K562 (cell line): Measurements from ENCODE around the gene GRIN2A. TPM values are rescaled to one million over a fixed set of nuclear protein-coding genes. Genes with fewer than 3 reads are reported as not detected.

Experiments used
- ATAC-seq: fragments of 200-7000 bp; cut with Tn5 transposase; 3 replicates; pipeline ENCODE4 v1.9.1; 2020; ENCODE audit warnings: moderate library complexity
- BruUV-seq: library from RNA; stranded (reverse); fragments of 400-500 nt; replicated peaks from 2 replicates; lab custom pipeline; 2021; lab: Mats Ljungman, UMichigan
- CTCF ChIA-PET: fragments of 300-600 bp; formaldehyde crosslinking; extraction: SDS; loops from one replicate; lab custom pipeline; 2021; ENCODE audit warnings: low intra/inter-chr PET ratio; lab: Yijun Ruan, JAX
- POLR2A ChIA-PET: fragments of 300-600, 350-650 bp; sonication (Branson Sonifier 250); formaldehyde crosslinking; extraction: SDS; loops from one replicate; lab custom pipeline; 2021; ENCODE audit warnings: antibody characterized with exemption, inconsistent platforms; lab: Yijun Ruan, JAX
- DNase-seq, 4 experiments: peaks; one replicate each; pipeline versions ENCODE4 v3.0.0 to v3.0.0-alpha.2; 2011 to 2018; ENCODE audit warnings: low spot score in 3 of 4, mixed read lengths in 3 of 4; ENCODE audit errors: extremely low read depth in 1 of 4
- FAIRE-seq: peaks from 2 replicates; lab custom pipeline; 2011; peaks lifted over from hg19 to GRCh38; lab: Jason Lieb, UNC
- H2AFZ ChIP-seq: 2 replicates; pipeline ENCODE4 v1.6.0; 2011; ENCODE audit warnings: low read depth, low read length, control low read depth, inconsistent platforms
- H3K27ac ChIP-seq: fragments of 200-600 bp; 3 replicates; pipeline ENCODE4 v1.8.0; 2011; ENCODE audit warnings: low read depth, mild to moderate bottlenecking, control low read depth, inconsistent platforms, low read length, moderate library complexity, mixed read lengths; ENCODE audit errors: extremely low read depth
- H3K27me3 ChIP-seq, 2 experiments: fragments of 300-600 bp in 1 of 2; 2 replicates in 1 of 2; 3 replicates in 1 of 2; pipeline versions ENCODE4 v1.6.0 to v1.8.0; 2011; ENCODE audit warnings: inconsistent platforms in 2 of 2, low read length in 2 of 2, mild to moderate bottlenecking in 1 of 2, mixed read lengths in 1 of 2, moderate library complexity in 1 of 2; ENCODE audit not compliant: control insufficient read depth in 2 of 2, insufficient read depth in 2 of 2
- H3K36me3 ChIP-seq: fragments of 300-600 bp; 3 replicates; pipeline ENCODE4 v1.8.0; 2011; ENCODE audit warnings: mild to moderate bottlenecking, low read length, inconsistent platforms; ENCODE audit not compliant: control insufficient read depth, insufficient read depth
- H3K4me1 ChIP-seq, 2 experiments: fragments of 200-600 bp in 1 of 2; replicated peaks in 1 of 2; 2 replicates in 1 of 2; 3 replicates in 1 of 2; pipeline versions ENCODE4 v1.5.1 to v1.8.0; 2011; ENCODE audit warnings: inconsistent platforms in 2 of 2, low read length in 2 of 2, mild to moderate bottlenecking in 1 of 2, mixed read lengths in 1 of 2, moderate library complexity in 1 of 2; ENCODE audit not compliant: control insufficient read depth in 2 of 2, insufficient read depth in 2 of 2
- H3K4me2 ChIP-seq: 2 replicates; pipeline ENCODE4 v1.6.1; 2011; ENCODE audit warnings: low read length, control low read depth, inconsistent platforms, mixed read lengths; ENCODE audit not compliant: insufficient read depth
- H3K4me3 ChIP-seq: fragments of 200-600 bp; sonication (generic), shearing (Covaris generic); 2 replicates; pipeline ENCODE4 v1.5.1; 2016; ENCODE audit warnings: control low read depth, inconsistent platforms
- H3K79me2 ChIP-seq: fragments of 200-600 bp; 3 replicates; pipeline ENCODE4 v1.8.0; 2011; ENCODE audit warnings: low read length, inconsistent platforms; ENCODE audit not compliant: control insufficient read depth, insufficient read depth
- H3K9ac ChIP-seq, 2 experiments: 2 replicates each; pipeline versions ENCODE4 v1.6.0 to v1.6.1; 2011; ENCODE audit warnings: low read depth in 2 of 2, low read length in 2 of 2, control low read depth in 1 of 2, inconsistent platforms in 1 of 2, mild to moderate bottlenecking in 1 of 2, mixed read lengths in 1 of 2; ENCODE audit not compliant: insufficient read depth in 1 of 2
- H3K9me1 ChIP-seq: one replicate; pipeline ENCODE4 v1.6.0; 2011; ENCODE audit warnings: inconsistent platforms, mild to moderate bottlenecking, low read length, moderate library complexity; ENCODE audit not compliant: control insufficient read depth, insufficient read depth
- H3K9me3 ChIP-seq: replicated peaks from 2 replicates; pipeline ENCODE4 v1.5.1; 2011; ENCODE audit warnings: low read depth, low read length, inconsistent platforms; ENCODE audit not compliant: control insufficient read depth, insufficient read depth
- H4K20me1 ChIP-seq: replicated peaks from 2 replicates; pipeline ENCODE4 v1.6.1; 2011; ENCODE audit warnings: low read length, inconsistent platforms, mixed read lengths; ENCODE audit not compliant: control insufficient read depth, insufficient read depth
- CREB5 ChIP-seq: fragments of 250-450 bp; sonication (Bioruptor Pico); IDR thresholded peaks from 2 replicates; pipeline ENCODE4 v1.5.0; 2020; ENCODE audit warnings: mild to moderate bottlenecking
- PCBP1 ChIP-seq: fragments of 200-400 bp; formaldehyde crosslinking; IDR thresholded peaks from 2 replicates; pipeline ENCODE4 v1.6.1; 2018; ENCODE audit warnings: mild to moderate bottlenecking, low read depth, low read length; ENCODE audit not compliant: poor library complexity, severe bottlenecking
- THAP7 ChIP-seq: fragments of 250-450 bp; sonication (Bioruptor Pico); IDR thresholded peaks from 2 replicates; pipeline ENCODE4 v1.5.0; 2021
- ZNF212 ChIP-seq: fragments of 450-650 bp; formaldehyde crosslinking; IDR thresholded peaks from 2 replicates; pipeline ENCODE4 v1.4.0; 2020; ENCODE audit warnings: mild to moderate bottlenecking
- ZNF224 ChIP-seq: sonication (generic); formaldehyde crosslinking; IDR thresholded peaks from 2 replicates; pipeline ENCODE4 v1.8.0; 2022; ENCODE audit warnings: mild to moderate bottlenecking, missing genetic modification reagents
- WGBS: fragments of 100-300 bp; shearing (Covaris generic); methylation state at CpG from one replicate; pipeline ENCODE4 v1.1.6; 2016; ENCODE audit warnings: low coverage, mixed read lengths; ENCODE audit not compliant: insufficient coverage; ENCODE audit errors: missing lambda C conversion rate; 5-methylcytosine and 5-hydroxymethylcytosine counted together
- in situ Hi-C: fragments of 300-500 bp; cut with MboI; formaldehyde crosslinking; loops from 4 replicates; pipeline ENCODE4 v1.15.0; 2018; ENCODE audit warnings: inconsistent platforms, mixed read lengths
- intact Hi-C: fragments of 100-400 bp; cut with micrococcal nuclease; formaldehyde crosslinking; loops from 2 replicates; pipeline ENCODE4 v1.14.2; 2022
- polyA plus RNA-seq, 8 experiments: library from polyadenylated mRNA; depleted of rRNA in 4 of 8; stranded (reverse) in 5 of 8; unstranded in 3 of 8; fragments of >200 nt; fragmentation: Nextera tagmentation in 2 of 8; fragmentation: Illumina TruSeq in 1 of 8; extraction: Ambion mirVana in 2 of 8; extraction: Trizol in 1 of 8; gene quantifications; 2 replicates each; pipeline versions ENCODE4 v1.2.1 to v1.2.3, GENCODE V29; 2011 to 2014; ENCODE audit warnings: inconsistent platforms in 1 of 8, missing spikeins in 1 of 8
- total RNA-seq, 7 experiments: library from RNA; depleted of rRNA in 6 of 7; stranded (reverse); fragments of >200 nt in 6 of 7; fragmentation: Illumina TruSeq in 2 of 7; extraction: Trizol in 2 of 7; gene quantifications; 2 replicates each; pipeline versions ENCODE4 v1.2.1 to v1.2.3, GENCODE V29; 2011 to 2021; ENCODE audit warnings: low replicate concordance in 1 of 7

Gene GRIN2A
- total and polyA plus RNA-seq, 9 of the 15 experiments (the other 6 are each of a cell fraction or from before 2014, with no cell fraction given) = not detected

DNA sequence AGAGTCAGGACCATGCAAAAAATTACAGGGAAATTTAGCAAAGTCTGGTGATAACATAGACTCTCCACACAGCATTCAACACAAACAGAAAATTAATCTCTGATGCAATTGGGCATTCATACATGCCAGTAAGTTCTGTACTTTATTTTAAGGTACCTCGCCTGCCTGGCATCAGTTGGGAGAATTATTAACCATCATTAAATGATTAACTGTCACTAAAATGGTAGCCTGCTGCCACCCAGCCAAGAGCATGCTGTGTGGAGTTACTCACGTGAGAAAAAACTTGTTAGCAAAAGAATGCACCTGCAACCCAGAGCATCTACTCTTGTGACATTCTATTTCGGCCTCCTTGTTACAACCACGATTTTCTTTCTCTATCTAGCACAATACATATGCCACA lies 117.2 kb downstream of the GRIN2A start:
- Histone ChIP-seq H3K4me2 (no peak overlapping the region), H3K4me3 (no peak overlapping the region), H3K27ac (no peak overlapping the region), H3K9ac (no peak overlapping the region), H2AFZ (no peak overlapping the region), H3K9me3 (no peaks in the 10 kb centered on the region), H3K27me3 (no peaks in the 10 kb centered on the region; a peak in 3 of 5 replicates), H3K79me2 (no peaks in the 10 kb centered on the region), H3K9me1 (no peaks in the 10 kb centered on the region), H3K4me1 (no peaks in the 10 kb centered on the region), H3K36me3 (no peaks in the 10 kb centered on the region), H4K20me1 (no peaks in the 10 kb centered on the region)
- no peak for TF ChIP-seq ZNF212 (CRISPR knock-in tag)
- TF ChIP-seq ZNF224 (CRISPR knock-in tag) = no peak
- TF ChIP-seq THAP7 (CRISPR knock-in tag) = no peak
- no peak for TF ChIP-seq PCBP1
- TF ChIP-seq CREB5 (CRISPR knock-in tag) = no peak
- in situ Hi-C loops (no loop called here), intact Hi-C loops (no loop called here)
- DNase-seq = no peak
- ChIA-PET CTCF (no interaction called here), POLR2A (interaction anchor here (0.7 kb wide), 1 partner anchor 128 kb away, joined by 4 read pairs; no protein-coding TSS in a partner anchor)
- 0% methylated on average over 4 of the region's 4 CpGs for WGBS
- ATAC-seq = no peak
- FAIRE-seq = no peak
- no TSS peak for BruUV-seq
